A204.1 (cell line): ENCODE results near the gene PAX3.

Experiments used
- FAIRE-seq: peaks from 2 replicates; lab custom pipeline; 2012; peaks lifted over from hg19 to GRCh38; lab: Jason Lieb, UNC

The PAX3 gene

DNA sequence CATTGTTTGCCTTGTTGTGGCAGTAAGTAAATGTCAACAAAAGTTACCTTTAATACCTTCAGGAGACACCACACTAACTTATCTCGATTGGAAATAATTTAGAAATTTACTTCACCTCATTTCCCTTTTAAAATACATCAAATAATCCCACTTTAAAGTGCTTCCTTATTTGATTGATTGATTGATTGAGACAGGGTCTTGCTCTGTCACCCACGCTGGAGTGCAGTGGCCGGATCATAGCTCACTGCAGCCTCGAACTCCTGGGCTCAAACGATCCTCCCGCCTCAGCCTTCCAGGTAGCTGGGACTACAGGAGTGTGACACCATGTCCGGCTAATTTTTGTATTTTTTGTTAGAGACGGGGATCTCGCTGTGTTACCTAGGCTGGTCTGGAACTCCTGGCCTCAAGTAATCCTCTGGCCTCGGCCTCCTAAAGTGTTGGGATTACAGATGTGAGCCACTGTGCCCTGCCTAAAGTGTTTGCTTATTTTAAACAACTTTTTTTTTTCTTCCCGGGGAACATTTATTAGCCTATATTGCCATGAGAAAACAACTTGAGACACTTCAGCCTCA, 12.0 kb upstream of the PAX3 start:
- FAIRE-seq: no peak

DNA sequence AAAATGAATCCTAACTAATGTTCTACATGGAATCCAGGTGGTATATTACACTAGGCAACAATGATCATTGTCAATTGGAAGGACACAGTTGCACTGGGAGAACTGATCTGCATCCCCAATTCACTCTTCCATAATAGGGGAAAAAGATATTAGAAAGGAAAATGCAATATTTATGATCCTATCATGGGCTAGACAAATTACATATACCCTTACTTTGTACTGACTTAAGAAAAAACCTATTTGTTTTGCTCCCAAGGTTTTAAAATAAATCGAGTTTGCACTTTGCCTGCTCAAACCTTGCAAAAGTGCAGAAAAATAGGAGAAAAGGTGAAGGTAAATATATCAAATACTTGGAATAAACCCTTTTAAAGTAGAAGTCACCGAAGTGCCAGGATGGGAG, 11.0 kb upstream of the PAX3 start:
- no peak for FAIRE-seq

DNA sequence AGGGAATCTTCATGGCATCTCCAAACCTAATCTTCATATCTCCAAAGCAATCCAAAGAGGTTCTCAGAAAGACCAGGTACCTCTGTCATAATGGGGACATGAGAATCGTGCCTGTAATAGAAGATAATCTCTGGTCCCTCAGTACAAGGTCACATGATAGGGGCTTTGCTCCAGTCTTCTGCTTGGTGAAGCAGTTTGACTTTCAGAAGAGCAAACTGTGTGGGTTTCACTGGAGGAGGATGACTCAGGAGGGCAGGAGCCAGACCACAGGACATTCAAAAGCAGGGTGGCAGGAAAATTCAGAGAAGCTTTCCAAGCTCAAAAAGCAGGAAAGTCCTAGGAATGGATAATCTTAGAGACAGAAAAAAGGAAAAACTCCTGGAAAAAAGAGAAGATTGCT, 10.6 kb upstream of the PAX3 start:
- no peak for FAIRE-seq

DNA sequence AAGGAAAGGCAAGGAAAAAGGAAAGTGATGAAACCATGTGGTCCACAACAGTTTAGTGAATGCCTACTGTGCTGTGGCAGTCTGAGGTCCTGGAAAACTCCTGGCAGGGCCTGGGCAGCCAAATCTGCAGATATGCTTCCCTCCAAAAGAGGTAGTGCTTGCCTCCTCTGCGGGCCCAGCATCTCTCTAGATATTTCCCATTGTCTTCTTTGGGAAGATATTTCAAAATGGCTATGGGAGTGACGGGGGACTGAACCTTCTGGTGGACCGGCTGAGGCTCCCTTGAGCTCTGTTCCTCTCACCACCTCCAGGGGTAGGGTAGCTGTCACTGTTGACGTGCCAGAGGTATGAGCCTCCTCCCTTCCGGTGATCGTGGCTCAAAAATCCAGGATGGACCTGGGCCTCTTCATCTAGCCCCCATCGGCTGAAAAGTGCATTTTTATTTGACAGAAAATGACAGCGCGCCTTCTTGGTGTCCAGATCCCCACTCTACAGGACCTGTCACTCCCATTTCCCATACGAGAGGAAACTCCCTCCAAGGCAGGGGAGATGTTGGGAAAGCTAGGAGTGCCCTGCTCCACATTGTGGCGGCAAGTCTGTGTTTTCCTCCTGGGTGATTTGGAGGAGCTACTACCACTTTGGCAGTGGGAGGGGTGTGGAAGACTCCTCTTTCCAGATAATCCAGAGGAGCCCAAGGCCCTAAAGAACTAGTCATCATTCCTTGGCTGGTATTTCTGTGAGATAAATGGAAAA, 9.4 kb upstream of the PAX3 start:
- no peak for FAIRE-seq

DNA sequence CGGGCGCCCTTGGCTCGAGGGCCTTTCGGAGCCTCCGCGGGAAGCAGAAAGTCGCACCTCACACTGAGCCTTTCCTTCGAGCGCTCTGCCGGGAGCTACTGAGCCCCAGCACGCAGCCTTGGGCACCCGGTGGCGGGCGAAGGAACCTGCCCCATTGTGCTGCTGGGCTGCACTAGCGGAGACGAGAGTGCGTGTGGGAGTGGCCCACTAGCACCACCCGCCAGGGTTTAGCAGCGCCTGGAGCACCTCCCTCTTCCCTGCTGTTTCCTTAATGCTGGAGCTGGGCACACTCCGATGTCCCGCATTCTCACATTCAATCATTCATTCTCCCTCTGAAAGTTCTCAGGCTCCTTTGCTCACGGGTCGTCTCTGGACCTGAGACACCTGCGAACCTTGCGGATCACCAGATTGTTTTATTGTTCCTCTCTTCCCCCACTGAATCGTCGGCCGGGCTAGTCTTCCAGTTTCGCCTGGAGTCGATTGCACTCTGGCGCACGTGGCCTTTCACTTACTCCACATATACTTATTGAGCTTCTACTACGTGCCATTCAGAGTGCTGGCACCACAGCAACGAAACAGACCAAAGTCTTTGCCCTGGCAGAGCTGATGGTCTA, 8.5 kb upstream of the PAX3 start:
- FAIRE-seq: no peak

DNA sequence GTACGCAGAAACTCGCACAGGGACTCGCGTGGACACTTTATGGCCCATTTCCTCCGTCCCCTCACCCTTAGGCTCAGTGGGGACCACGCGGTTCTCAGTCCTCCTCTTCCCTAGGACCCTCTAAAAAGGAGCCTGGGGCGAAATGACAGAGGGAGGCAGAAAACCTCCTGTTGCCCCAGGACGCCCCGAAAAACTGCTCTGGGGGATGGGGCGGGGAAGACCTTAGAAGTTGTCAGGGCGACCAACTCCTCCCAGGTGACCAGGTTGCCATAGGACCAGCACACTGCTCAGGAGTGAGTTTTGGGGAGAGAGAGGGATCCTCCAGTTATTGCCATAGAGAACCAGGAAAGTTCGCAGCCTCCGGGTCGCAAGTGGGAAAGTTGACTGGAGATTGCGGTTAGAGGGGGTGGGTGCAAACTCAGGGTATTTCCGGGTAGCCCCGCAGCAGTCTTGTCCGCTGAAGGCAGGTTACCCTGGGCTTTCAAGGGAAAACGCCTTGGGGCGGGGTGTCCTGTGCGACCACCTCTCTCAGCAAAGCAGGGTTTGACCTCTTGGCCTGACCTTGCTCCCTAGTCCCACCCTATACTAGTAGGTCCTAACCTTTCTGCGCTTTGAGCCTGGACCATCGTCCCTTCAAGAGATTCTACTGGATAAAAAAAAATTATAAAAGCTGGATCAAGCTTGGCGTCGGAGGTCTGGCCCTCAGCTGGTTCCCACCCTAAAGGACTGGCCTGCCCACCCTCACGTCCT, 7.8 kb upstream of the PAX3 start:
- no peak for FAIRE-seq

DNA sequence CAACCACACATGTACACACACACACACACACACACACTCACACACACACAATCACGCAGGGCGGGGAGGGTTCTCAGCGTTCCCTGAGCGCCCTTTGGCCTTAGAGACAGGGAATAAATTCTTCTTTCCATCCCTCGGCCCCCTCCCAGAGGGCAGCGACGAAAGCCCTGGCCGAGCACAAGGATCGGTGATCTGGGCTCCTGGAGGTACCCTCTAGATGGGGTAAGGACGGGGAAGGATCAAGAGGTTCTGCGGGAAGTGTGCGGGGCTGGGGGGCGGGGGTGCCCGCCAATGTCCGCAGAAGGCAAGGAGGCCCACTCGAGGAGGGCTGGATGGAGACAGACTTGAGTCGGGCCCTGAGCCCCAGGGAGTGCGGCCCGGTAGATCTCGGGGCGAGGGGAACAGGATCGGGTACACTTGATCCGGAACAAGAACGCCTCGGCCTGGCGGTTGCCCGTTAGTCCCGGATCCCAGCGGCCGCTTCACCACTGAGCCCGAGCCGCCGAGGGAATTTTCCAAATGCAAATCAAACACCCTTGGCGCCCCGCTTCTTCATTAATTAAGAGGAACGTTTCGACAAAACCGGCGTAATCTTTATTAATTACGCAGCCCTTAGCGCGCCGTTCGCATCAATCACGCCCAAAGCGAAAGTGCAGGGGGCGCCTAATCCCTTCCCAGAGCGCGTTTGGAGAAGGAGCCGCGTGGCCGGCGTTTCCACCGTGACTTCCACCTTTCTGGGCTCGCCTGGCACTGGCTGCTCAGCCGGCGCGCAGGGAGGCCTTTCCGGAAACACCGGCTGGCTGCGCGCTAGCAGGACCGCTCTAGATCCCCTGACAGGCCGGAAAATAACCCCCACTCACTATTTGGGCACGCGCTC, 7.0 kb upstream of the PAX3 start:
- FAIRE-seq: no peak

DNA sequence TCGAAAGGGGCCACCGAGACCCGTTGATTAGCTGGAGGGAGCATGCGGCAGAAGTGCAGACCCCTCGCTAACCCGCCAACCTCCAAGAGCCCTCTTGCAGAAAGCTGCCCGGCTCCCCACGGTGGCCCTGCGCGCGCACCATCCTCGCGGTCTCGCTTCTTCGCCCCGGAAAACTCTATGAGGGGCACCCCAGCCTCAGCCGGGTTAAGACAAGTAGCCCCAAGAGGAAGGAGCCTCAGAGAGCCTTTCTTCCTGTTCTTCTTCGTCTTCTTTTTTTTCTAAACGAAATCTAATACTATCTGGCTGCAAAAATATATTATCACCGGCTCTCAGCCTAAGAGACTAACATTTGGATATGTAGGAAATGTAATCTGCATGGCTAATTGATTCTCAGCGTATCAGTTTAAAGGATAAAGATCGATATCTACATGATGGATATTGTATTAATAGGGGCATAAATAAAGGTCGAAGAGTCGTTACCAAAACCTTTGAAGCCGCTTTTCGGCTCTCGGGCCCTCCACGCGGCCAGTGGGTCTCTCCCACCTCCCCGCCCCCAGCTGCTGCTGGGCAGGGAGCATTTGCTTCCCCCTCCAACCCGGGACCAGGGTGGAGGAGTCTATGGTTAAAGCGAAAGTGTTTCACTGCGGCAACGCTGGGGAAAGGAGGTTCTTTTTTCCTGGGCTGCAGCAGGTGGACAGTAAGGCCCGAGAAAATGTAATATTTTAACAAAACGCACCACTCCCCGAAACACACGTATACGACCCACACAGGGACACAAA, 6.1 kb upstream of the PAX3 start:
- no peak for FAIRE-seq

DNA sequence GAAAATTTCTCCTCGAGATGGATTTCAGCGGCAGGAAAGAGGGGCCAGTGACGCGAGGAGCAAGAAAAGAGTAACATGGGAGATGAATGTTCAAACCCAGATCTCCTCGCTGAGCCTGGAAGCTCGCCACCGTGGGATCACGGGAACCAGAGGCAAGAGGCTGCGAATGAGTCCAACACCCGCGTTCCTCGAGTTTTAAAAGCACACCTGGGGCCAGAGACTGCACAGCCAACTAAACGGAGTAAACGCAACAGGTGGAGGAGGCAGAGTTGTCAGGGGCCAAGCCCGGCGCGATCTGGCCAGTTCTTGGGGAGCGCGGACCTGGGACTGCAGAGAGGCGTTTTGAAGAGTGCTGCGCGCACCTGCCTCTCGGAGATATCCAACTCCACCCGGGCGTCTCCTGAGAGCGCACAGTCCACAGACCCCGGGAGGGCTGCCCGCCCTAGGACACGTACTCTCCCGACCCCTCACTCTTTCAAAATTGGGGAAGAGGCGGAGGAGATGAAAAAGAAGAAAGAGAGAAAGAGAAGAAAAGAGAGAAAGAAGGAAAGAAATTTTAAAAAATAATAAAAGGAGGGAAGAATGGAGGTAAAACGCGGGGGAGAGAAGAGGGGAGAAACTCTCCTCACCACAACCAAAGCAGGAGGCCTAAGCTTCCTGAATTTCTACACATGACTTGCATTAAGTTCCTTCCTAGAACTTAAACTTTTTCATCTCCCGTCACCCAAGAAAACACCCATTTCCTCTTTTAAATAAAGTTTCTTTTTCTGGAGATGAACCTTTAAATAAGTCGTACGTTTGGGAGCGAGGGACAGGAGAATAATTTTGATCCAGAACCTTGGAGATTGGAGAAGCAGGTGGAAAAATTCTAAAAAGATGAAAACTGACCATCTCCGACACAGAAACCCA, 5.3 kb upstream of the PAX3 start:
- FAIRE-seq: no peak

DNA sequence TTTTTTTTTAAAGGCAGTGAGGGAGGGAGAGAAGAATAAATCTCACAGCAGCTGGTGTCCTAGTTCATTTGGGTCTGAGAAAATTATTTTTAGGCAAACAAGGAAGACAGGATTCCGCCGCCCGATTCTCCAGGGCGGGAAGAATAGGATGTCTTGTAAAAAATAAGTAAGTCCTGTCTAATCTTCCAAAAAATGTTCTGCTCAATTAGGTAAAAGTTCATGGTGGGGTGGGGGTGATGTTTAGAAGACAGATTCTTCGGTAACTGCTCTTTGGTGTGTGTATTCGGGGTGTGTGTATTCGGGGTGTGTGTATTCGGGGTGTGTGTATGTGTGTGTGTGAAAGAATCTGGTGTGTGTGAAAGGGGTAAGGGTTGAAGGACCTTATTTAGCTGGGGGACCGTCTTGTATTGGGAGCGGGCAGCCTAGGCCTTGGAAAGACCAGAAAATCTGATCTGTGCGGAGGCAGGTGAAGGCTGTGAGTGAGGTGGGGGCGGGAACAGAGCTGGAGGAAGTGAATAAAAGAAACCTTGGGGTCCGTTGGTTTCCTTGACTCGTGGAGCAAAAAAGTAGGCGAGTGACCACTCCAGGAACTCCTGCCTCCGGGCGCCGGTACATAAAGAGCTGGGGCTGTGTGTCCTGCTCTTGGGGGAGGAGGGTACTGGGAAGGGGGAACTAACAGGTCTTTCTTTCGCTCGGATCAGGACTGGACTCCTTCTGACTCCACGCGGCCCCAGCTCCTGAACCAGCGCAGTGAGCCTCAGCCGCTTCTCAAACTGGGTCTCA, 4.4 kb upstream of the PAX3 start:
- FAIRE-seq: no peak

DNA sequence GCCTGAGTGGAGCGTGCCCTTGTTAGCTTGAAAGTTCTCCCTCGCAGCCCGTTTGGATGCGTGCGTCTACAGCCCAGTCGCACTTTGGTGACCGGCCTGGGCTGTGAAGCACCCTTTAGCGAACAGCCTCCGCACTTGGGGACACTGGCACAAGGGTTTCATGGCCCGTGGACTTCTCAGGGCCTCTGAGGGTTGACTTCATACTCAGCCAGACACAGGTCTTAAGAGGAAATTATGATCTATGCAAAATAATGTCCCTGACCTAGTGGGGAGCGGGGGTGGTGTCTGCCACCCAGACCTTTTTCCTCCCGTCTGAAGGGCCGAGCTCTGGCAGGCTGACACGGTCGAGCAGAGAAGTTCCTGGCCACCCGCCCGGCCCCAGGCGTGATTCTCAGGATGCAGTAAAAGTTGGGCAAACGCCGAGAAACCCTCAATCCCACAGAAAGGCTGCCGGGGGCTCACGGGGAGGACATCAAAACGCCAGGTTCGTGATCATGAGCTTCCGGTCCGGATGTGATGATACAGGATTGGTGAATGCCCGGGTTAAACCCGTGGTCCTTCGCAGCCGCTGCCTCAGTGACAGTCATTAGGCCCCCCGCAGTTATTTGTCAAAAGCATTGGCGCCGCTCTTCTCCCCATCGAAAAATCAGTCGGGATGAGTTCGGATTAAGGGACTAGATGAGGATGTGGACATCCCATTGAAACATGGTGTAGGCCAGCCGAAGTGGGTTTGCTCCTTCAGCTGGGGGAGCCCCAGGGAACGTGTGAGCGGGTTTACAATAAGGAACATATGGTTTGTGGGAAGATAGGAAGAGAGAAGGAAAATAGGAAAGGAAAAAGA, 3.6 kb upstream of the PAX3 start:
- FAIRE-seq: no peak

DNA sequence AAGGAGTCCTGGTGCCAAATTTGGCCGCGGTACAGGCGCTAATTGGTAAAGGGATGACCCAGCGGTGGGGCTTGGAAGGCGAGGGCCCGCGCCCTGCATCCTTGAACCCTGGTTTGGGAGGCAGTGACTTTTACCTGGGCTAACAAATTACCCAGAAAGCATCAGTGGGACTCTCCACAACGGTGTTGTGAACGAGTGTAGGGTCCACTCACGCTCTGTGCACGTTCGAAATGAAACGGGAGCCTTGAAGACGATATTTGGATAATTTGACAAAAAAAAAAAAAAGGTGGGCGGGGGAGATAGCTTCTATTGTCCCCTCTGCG, 3.0 kb upstream of the PAX3 start:
- FAIRE-seq: no peak

DNA sequence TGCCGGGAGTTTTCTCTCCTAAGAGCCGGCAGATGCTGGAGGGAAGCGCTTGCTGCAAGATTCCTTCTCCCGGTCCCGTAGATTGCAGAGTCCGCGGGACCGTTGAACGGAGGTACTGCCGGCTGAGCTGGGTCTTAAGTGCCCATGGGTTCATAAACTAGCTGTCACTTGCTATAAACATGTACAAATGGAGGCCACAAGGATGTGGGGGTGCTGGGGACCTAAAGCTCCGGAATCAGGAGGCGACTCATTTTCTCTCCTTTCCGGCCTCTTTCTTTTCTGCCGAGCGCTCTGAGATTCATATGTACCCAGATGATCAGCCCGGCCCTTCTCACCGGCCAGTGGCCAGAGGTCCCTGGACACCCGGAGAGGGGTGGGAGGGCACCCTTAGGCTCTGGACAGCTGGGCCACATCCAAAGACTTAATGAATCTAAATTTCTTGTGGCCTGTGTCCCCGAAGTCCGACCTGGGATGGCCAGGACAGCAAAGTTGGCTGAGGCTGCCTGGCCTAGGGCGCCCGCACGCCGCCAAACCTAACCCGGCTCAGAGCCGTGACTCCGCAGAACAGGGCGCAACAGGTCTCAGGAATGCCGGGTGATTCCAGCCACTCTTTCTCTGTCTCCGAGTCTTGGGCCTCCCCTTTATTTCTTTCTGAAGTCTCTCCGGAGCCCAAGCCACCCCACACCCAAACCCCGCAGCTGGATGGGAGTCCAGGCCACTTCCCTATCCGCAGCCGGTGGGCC, 2.4 kb upstream of the PAX3 start:
- no peak for FAIRE-seq

DNA sequence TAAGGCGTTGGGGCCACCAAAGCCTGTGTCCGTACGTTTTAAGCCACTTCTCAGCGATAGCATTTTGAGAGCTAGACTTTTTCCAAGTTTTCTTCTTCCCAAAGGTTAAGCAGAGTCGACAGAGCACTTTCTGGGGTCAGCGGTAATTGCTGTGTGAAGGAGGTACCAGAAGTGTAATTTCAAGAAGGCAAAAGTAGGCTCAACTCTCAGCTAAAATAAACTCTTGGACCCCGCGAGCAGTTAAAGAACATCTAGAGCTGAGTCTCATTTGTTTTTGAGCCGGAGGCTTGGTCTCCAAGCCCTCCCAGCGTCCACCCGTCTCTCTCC, 1.9 kb upstream of the PAX3 start:
- no peak for FAIRE-seq

DNA sequence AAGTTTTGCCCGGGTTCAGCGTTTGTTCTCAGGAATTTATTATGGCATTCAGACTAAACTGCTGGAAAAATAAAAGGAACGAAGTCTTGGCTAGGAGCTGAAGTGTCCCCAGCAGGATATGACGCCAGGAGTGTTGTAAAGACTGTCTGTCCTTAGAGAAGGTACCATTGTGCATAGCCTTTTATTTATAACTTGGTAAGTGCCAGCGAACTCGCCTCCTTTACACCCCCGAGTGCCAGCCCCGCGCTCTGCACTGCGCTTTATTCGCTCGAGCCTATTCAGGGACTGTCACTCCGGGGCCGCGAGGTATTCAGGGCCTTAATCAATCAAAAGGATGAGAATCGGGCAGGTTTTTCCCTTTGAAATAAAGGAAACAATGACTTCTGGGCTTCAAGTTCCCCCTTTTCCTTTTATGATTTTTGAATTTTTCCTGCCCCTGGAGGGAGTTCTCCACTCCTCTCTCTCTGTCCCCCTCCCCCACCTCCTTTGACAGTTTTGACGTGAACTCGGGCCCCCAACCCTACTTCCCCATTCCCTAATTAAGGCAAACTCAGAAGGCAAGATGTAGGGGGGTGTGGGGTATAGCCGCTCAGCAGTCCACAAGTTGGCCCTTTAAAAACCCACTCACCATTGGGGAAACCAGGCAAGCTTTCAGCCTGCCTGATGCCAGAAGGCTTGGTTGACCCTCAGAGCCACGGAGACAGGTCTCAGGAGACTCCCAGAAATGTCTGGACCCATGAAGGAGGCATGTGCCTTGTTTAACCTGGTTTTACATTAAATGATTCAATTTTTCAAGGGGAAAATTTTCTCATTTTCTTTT, 1.3 kb upstream of the PAX3 start:
- no peak for FAIRE-seq

DNA sequence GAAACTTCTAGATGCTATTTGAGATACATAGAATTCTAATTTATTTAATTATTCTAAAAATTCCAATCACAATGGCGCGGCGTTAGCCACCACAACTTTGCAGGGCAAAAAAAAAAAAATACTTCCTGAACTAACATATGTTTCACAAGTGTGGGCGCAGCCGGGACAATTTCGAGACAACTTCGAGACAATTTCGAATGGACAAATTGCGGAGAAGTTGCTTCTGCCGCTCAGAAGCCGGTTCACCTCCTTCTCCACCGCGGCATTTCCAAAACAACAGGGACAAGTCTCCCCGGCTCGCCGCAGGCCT, 842 bp downstream of the PAX3 start:
- FAIRE-seq: no peak

DNA sequence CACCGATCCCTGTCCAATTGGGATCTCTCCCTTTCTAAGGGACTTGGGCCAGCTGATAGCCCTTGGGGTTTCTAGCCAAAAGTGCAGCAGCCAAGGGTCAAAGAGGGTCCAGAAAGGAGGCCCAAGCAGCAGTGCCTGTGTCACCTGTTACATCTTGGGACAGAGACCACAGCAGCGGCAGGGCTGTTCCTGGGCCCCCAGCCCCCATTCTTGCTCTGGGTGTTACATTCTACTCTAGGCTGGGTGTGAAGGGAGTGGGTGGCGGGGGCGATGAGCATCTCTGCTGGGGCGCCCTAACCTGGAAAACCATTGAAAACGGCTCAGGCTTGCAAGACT, 1.2 kb downstream of the PAX3 start:
- FAIRE-seq: no peak
